ENCODE data around the gene ROBO1.

DNA sequence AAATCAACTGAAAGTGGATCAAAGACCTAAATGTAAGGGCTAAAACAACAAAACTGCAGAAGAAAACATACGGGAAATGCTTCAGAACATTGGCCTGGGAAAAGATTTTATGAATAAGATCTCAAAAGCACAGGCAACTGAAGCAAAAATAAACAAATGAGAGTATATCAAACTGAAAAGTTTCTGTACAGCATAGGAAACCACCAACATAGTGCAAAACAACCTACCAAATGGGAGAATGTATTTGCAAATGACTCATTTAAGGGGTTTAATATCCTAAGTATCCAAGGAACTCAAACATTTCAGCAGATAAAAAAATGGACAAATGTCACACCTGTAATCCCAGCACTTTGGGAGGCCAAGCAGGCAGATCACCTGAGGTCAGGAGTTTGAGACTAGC lies 489.1 kb downstream of the ROBO1 start:
- TF ChIP-seq EZH2 (IDR thresholded peaks at IDR 0.05; ENCODE audit: low read length, unreplicated experiment), result no peak
- TF ChIP-seq, protein P1, sequence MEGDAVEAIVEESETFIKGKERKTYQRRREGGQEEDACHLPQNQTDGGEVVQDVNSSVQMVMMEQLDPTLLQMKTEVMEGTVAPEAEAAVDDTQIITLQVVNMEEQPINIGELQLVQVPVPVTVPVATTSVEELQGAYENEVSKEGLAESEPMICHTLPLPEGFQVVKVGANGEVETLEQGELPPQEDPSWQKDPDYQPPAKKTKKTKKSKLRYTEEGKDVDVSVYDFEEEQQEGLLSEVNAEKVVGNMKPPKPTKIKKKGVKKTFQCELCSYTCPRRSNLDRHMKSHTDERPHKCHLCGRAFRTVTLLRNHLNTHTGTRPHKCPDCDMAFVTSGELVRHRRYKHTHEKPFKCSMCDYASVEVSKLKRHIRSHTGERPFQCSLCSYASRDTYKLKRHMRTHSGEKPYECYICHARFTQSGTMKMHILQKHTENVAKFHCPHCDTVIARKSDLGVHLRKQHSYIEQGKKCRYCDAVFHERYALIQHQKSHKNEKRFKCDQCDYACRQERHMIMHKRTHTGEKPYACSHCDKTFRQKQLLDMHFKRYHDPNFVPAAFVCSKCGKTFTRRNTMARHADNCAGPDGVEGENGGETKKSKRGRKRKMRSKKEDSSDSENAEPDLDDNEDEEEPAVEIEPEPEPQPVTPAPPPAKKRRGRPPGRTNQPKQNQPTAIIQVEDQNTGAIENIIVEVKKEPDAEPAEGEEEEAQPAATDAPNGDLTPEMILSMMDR (conservative IDR thresholded peaks at IDR 0.05; ENCODE audit: low read depth, low read length), result no peak
- no peak for TF ChIP-seq EZH2phosphoT487 (IDR thresholded peaks at IDR 0.05; ENCODE audit: borderline replicate concordance, low read length)

Data from PC-3 (cell line).